ENCODE data around the gene DHCR7.

DHCR7 gene

DNA sequence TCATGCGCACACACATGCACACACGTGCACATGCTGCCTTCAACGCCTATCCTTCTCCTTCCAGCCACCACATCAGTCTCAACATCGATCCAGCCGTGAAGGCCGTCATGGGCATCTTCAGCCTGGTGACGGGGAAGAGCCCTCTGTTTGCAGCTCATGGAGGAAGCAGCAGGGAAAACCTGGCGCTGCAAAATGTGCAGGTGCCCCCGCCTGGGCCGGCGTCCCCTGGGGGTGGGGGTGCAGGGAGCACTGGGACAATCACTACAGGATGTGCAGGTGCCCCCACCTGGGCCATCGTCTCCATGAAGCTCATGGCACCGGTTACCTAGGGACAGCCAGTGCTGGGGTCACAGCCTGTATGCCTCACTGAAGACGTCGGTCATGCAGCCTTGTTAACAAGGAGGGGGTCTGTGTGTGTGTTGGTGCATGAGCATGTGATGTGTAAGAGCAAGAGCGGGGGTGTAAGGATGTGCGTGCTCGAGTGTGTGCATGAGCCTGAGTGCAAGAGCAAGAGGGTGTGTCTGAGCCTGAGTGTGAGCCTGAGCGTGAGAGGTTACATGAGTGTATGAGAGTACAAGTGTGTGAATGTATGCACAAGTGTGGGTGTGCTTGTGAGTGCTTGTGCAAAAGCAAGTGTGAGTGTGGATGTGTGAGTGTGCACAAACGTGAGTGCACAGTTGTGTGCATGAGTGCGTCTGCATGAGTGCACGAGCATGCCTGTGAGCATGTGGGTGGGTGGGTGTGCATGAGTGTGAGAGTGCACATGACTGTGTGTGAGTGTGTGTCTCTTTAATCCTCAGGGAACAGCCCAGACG lies 36.3 kb upstream of the DHCR7 start:
- Histone ChIP-seq H4K20me1 (ENCODE audit: insufficient read depth, low read length, poor library complexity, severe bottlenecking) (no peaks in the 10 kb centered on the region), H3K9ac (ENCODE audit: low read depth, low read length, poor library complexity, severe bottlenecking) (no peak overlapping the region), H3K36me3 (ENCODE audit: insufficient read depth, low read length) (peaks cover 53% of the 10 kb centered on the region; the same call in 1 of the 2 replicates), H2AFZ (ENCODE audit: low read length) (no peak overlapping the region), H3K27me3 (ENCODE audit: insufficient read depth, low read length, poor library complexity, severe bottlenecking) (no peaks in the 10 kb centered on the region), H3K4me3 (ENCODE audit: low read length, poor library complexity, severe bottlenecking) (no peak overlapping the region), H3K79me2 (ENCODE audit: insufficient read depth, low read length) (no peaks in the 10 kb centered on the region), H3K4me1 (ENCODE audit: insufficient read depth, low read length, poor library complexity, severe bottlenecking) (no peaks in the 10 kb centered on the region), H3K4me2 (ENCODE audit: low read depth, low read length, poor library complexity, severe bottlenecking) (no peak overlapping the region), H3F3A (ENCODE audit: low read depth) (no peaks in the 10 kb centered on the region), H3K9me2 (replicated peaks; ENCODE audit: low read depth, low read length) (no peaks in the 10 kb centered on the region), H3K9me3 (ENCODE audit: insufficient read depth, low read depth, low read length) (no peaks in the 10 kb centered on the region)
- TF ChIP-seq EZH2phosphoT487 (IDR thresholded peaks at IDR 0.05; ENCODE audit: borderline replicate concordance) = no peak
- TF ChIP-seq, protein P1, sequence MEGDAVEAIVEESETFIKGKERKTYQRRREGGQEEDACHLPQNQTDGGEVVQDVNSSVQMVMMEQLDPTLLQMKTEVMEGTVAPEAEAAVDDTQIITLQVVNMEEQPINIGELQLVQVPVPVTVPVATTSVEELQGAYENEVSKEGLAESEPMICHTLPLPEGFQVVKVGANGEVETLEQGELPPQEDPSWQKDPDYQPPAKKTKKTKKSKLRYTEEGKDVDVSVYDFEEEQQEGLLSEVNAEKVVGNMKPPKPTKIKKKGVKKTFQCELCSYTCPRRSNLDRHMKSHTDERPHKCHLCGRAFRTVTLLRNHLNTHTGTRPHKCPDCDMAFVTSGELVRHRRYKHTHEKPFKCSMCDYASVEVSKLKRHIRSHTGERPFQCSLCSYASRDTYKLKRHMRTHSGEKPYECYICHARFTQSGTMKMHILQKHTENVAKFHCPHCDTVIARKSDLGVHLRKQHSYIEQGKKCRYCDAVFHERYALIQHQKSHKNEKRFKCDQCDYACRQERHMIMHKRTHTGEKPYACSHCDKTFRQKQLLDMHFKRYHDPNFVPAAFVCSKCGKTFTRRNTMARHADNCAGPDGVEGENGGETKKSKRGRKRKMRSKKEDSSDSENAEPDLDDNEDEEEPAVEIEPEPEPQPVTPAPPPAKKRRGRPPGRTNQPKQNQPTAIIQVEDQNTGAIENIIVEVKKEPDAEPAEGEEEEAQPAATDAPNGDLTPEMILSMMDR (conservative IDR thresholded peaks at IDR 0.05; ENCODE audit: low read length) = no peak

DNA sequence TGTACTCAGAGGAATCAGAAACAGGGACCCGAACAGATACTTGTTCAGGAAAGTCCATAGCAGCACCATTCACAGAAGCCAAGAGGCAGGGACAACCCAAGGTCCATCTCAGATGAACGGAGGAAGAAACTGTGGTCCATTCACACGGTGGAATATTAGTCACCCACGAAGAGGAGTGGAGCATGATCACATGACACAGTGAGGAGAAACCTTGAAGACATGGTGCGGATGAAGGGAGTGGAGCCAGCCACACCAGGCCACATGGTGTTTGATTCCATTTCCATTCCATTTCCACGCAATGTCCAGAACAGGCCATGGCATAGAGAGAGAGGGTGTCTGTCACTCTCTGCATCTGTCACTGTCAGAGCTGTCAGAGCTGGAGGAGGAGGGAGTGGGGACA lies 35.5 kb upstream of the DHCR7 start:
- H3K4me3 ChIP-seq (ENCODE audit: low read length, poor library complexity, severe bottlenecking) = no peak overlapping the region
- TF ChIP-seq, protein P1 (conservative IDR thresholded peaks at IDR 0.05; ENCODE audit: low read length) = no peak
- no peak for TF ChIP-seq EZH2phosphoT487 (IDR thresholded peaks at IDR 0.05; ENCODE audit: borderline replicate concordance)
- H3K4me2 ChIP-seq (ENCODE audit: low read depth, low read length, poor library complexity, severe bottlenecking) = no peak overlapping the region
- peaks cover 59% of the 10 kb centered on the region; the same call in 1 of the 2 replicates for H3K36me3 ChIP-seq (ENCODE audit: insufficient read depth, low read length)
- H3K27me3 ChIP-seq (ENCODE audit: insufficient read depth, low read length, poor library complexity, severe bottlenecking) = no peaks in the 10 kb centered on the region
- no peaks in the 10 kb centered on the region for H3K79me2 ChIP-seq (ENCODE audit: insufficient read depth, low read length)
- no peaks in the 10 kb centered on the region for H3F3A ChIP-seq (ENCODE audit: low read depth)
- H2AFZ ChIP-seq (ENCODE audit: low read length) = no peak overlapping the region
- H3K9me3 ChIP-seq (ENCODE audit: insufficient read depth, low read depth, low read length) = no peaks in the 10 kb centered on the region
- H3K9me2 ChIP-seq (replicated peaks; ENCODE audit: low read depth, low read length) = no peaks in the 10 kb centered on the region
- no peaks in the 10 kb centered on the region for H4K20me1 ChIP-seq (ENCODE audit: insufficient read depth, low read length, poor library complexity, severe bottlenecking)
- no peaks in the 10 kb centered on the region for H3K4me1 ChIP-seq (ENCODE audit: insufficient read depth, low read length, poor library complexity, severe bottlenecking)
- H3K9ac ChIP-seq (ENCODE audit: low read depth, low read length, poor library complexity, severe bottlenecking) = no peak overlapping the region

DNA sequence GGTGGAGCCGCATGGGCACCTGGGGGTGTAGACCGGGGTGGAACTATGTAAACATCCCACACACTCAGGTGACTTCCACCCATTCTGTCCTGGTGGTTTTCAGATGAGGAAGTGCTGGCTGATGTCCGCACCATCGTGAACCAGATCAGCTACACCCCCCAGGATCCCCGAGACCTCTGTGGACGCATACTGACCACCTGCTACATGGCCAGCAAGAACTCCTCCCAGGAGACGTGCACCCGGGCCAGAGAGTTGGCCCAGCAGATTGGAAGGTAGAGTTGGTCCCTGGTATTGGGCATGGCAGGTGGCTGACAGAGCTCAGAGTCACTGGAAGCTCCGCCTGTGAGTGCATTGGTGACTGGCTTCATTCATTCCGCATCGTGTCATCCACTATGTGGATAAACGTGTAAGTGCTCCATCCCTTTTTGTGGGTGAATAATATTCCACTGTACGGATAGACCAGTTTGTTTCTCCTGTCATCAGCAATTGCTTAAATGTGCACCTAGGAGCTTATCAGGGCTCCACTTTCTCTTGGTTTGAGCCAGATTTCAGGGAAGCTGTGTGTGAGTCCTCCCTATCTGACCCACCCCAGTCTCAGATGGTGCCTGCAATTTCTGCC lies 34.7 kb upstream of the DHCR7 start:
- TF ChIP-seq, protein P1 (conservative IDR thresholded peaks at IDR 0.05; ENCODE audit: low read length) = no peak
- TF ChIP-seq EZH2phosphoT487 (IDR thresholded peaks at IDR 0.05; ENCODE audit: borderline replicate concordance) = no peak
- H3K27me3 ChIP-seq (ENCODE audit: insufficient read depth, low read length, poor library complexity, severe bottlenecking) = no peaks in the 10 kb centered on the region
- no peaks in the 10 kb centered on the region for H4K20me1 ChIP-seq (ENCODE audit: insufficient read depth, low read length, poor library complexity, severe bottlenecking)
- H3K9ac ChIP-seq (ENCODE audit: low read depth, low read length, poor library complexity, severe bottlenecking) = no peak overlapping the region
- no peaks in the 10 kb centered on the region for H3K9me3 ChIP-seq (ENCODE audit: insufficient read depth, low read depth, low read length)
- peaks cover 67% of the 10 kb centered on the region; the same call in 1 of the 2 replicates for H3K36me3 ChIP-seq (ENCODE audit: insufficient read depth, low read length)
- H3K4me3 ChIP-seq (ENCODE audit: low read length, poor library complexity, severe bottlenecking) = no peak overlapping the region
- H2AFZ ChIP-seq (ENCODE audit: low read length) = no peak overlapping the region
- no peaks in the 10 kb centered on the region for H3K9me2 ChIP-seq (replicated peaks; ENCODE audit: low read depth, low read length)
- H3K79me2 ChIP-seq (ENCODE audit: insufficient read depth, low read length) = no peaks in the 10 kb centered on the region
- H3K4me2 ChIP-seq (ENCODE audit: low read depth, low read length, poor library complexity, severe bottlenecking) = no peak overlapping the region
- H3K4me1 ChIP-seq (ENCODE audit: insufficient read depth, low read length, poor library complexity, severe bottlenecking) = no peaks in the 10 kb centered on the region
- H3F3A ChIP-seq (ENCODE audit: low read depth) = no peaks in the 10 kb centered on the region

All from Loucy (cell line).